LNCAP (cell line): ENCODE data around the gene CYRIA.

Source experiments
- TF ChIP-seq, protein P1 (sequence below): fragments of 450-650 bp; IDR thresholded peaks from 2 replicates; pipeline ENCODE4 v1.5.1; 2017; ENCODE audit warnings: mild to moderate bottlenecking

Gene CYRIA

GRCh38 chr2:16640867-16641266 lies 24.8 kb downstream of the CYRIA start:
- TF ChIP-seq, protein P1, sequence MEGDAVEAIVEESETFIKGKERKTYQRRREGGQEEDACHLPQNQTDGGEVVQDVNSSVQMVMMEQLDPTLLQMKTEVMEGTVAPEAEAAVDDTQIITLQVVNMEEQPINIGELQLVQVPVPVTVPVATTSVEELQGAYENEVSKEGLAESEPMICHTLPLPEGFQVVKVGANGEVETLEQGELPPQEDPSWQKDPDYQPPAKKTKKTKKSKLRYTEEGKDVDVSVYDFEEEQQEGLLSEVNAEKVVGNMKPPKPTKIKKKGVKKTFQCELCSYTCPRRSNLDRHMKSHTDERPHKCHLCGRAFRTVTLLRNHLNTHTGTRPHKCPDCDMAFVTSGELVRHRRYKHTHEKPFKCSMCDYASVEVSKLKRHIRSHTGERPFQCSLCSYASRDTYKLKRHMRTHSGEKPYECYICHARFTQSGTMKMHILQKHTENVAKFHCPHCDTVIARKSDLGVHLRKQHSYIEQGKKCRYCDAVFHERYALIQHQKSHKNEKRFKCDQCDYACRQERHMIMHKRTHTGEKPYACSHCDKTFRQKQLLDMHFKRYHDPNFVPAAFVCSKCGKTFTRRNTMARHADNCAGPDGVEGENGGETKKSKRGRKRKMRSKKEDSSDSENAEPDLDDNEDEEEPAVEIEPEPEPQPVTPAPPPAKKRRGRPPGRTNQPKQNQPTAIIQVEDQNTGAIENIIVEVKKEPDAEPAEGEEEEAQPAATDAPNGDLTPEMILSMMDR: no peak

DNA sequence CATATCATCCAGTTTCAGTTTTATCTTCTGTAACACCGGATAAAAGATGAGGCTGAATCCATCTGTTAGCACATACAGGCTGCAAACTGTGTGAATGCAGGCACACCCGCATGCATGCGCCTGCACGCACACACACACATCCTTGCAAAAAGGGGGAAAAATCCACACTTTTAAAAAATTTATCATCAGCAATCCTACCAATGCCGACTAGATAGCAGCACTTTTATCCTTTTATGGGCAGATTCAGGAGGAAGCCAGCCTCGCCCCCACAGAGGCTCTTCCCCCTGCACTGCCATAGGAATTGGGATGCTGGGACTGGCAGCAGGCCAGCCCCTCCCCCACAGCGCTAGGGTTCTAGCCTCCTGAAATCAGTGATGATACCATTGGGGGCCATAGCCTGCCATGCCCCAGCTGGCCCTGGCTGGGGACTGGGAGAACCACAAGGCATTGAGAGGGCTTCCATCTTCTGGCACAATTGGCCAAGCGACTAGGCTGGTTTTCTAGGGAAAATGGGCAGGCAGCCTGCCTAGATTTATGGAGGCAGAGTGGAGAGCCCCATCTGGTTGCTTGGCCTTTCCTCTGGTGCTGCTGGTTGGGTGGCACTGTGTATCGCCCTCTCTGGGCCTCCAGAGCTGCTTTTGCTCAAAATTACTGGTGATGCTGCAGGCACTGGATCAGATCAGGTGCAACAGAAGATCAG lies 25.5 kb downstream of the CYRIA start:
- TF ChIP-seq, protein P1: no peak

GRCh38 chr2:16639431-16639830 lies 26.2 kb downstream of the CYRIA start:
- TF ChIP-seq, protein P1: no peak

GRCh38 chr2:16638946-16639345 lies 26.7 kb downstream of the CYRIA start:
- TF ChIP-seq, protein P1: no peak

DNA sequence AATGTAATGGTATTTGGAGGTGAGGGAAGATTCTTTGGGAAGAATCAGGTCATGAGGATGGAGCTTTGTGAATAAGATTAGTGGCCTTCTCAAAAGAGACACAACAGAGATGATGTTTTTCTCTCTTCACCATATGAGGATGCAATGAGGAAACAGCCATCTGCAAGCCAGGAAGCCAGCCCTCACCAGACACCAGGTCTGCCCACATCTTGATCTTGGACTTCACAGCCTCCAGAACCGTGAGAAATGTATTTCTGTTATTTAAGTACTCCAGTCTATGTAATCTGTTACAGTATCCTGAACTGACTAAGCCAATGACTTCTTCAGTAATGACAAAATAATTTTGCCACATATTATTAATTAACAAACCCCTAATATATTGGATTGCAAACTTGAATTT lies 28.3 kb downstream of the CYRIA start:
- TF ChIP-seq, protein P1: no peak

GRCh38 chr2:16635791-16636699 lies 29.6 kb downstream of the CYRIA start:
- TF ChIP-seq, protein P1: no peak

DNA sequence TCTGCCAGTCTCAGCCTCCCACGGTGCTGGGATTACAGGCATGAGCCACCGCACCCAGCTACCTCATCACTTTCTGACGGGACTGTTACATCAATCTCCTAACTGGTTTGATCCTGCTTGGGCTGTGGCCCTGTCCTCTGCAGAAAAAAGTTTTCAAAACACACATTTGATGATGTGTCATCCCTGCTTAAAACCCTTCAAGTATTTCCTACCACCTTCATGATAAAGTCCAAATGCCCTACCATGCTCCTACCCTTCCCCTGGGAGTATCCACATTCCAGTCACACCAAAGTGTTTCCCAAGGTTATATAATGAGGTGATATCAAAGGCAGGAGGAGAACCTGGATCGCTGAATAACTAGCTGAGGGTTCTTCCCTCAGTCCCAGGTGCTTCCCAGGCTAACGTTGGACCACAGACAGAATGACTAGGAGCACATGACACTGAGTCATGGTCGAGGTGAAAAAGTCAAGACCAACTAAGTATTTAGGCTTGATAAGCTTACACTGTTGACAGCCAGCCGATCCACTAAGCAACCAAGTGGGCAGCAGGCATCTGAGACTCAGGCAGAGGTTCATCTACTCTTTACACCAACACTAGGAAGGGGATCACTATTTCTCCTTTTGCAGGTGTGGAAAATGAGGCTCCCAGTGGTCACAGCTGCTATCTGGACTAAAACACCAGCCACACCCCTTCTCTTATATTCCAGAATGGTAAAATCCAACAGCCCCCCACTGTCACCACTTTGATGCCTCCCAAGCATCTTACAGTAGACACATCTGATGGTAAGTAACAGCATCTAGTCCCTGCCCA lies 31.8 kb downstream of the CYRIA start:
- TF ChIP-seq, protein P1: no peak
